ENCODE results near the gene TOX2.

TOX2 gene

GRCh38 chr20:43922614-43923013, 8.0 kb downstream of the TOX2 start:
- H3K27me3 ChIP-seq (replicated peaks in 2 of 5; ENCODE audit: control insufficient read depth in 4 of 5, insufficient read depth in 5 of 5, low read length in 4 of 5) = peaks cover 0 to 78% (median 21%) of the 10 kb centered on the region in 5 experiments
- no peaks in the 10 kb centered on the region for H3K36me3 ChIP-seq (ENCODE audit: control insufficient read depth in 4 of 4, insufficient read depth in 4 of 4, low read length in 3 of 4)
- H3K27ac ChIP-seq (ENCODE audit: insufficient read depth in 1 of 2, low read depth in 1 of 2, low read length in 2 of 2, poor library complexity in 1 of 2, severe bottlenecking in 2 of 2) = no peak overlapping the region
- no peak for DNase-seq
- H3K4me1 ChIP-seq (ENCODE audit: control extremely low read depth in 1 of 4, control insufficient read depth in 4 of 4, insufficient read depth in 4 of 4, low read length in 3 of 4) = no peaks in the 10 kb centered on the region
- ChIA-PET POLR2A (no interaction called here), CTCF (no interaction called here)
- H3K9me3 ChIP-seq (ENCODE audit: control extremely low read depth in 1 of 5, control insufficient read depth in 4 of 5, insufficient read depth in 2 of 5, low read depth in 1 of 5, low read length in 4 of 5) = no peaks in the 10 kb centered on the region
- WGBS (ENCODE audit: insufficient coverage) = 81% methylated on average over 2 of the region's 2 CpGs
- H3K4me3 ChIP-seq (ENCODE audit: control insufficient read depth in 1 of 7, extremely low read depth in 1 of 7, insufficient read depth in 4 of 7, low read depth in 2 of 7, low read length in 6 of 7) = no peak overlapping the region

DNA sequence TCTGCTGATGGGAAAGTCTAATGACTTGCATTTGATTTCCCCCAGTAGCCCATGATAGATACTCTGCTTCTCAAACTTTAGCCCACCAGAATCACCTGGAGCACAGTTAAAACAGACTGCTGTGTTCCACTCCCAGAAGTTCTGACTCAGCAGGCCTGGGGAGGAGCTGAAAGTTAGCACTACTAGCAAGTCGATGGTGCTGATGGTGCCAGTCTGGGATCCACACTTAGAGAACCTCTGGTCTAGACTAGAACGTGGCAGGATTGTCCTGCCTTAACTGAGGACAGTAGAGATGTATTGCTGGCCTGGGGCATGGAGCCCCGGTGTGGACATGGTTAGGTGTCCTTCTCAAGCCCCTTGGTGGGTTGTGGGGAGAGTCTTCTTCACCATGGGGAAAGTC, 8.7 kb downstream of the TOX2 start:
- Histone ChIP-seq H3K27me3 (replicated peaks in 2 of 5; ENCODE audit: control insufficient read depth in 4 of 5, insufficient read depth in 5 of 5, low read length in 4 of 5) (peaks cover 0 to 77% (median 17%) of the 10 kb centered on the region in 5 experiments), H3K4me3 (ENCODE audit: control insufficient read depth in 1 of 7, extremely low read depth in 1 of 7, insufficient read depth in 4 of 7, low read depth in 2 of 7, low read length in 6 of 7) (no peak overlapping the region), H3K27ac (ENCODE audit: insufficient read depth in 1 of 2, low read depth in 1 of 2, low read length in 2 of 2, poor library complexity in 1 of 2, severe bottlenecking in 2 of 2) (no peak overlapping the region), H3K36me3 (ENCODE audit: control insufficient read depth in 4 of 4, insufficient read depth in 4 of 4, low read length in 3 of 4) (no peaks in the 10 kb centered on the region), H3K4me1 (ENCODE audit: control extremely low read depth in 1 of 4, control insufficient read depth in 4 of 4, insufficient read depth in 4 of 4, low read length in 3 of 4) (no peaks in the 10 kb centered on the region), H3K9me3 (ENCODE audit: control extremely low read depth in 1 of 5, control insufficient read depth in 4 of 5, insufficient read depth in 2 of 5, low read depth in 1 of 5, low read length in 4 of 5) (no peaks in the 10 kb centered on the region)
- POLR2A ChIA-PET = no interaction called here
- no peak for DNase-seq
- CTCF ChIA-PET = no interaction called here
- 86% methylated on average over 3 of the region's 3 CpGs for WGBS (ENCODE audit: insufficient coverage)

- no peaks in the 10 kb centered on the region for H3K4me1 ChIP-seq (ENCODE audit: control extremely low read depth in 1 of 4, control insufficient read depth in 4 of 4, insufficient read depth in 4 of 4, low read length in 3 of 4)
- ChIA-PET CTCF (interaction anchor here (0.7 kb wide), 1 partner anchor 13 kb away, joined by 3 read pairs; no protein-coding TSS in a partner anchor), POLR2A (no interaction called here)
Measured at GRCh38 chr20:43923917-43924316, 9.3 kb downstream of the TOX2 start.

DNA sequence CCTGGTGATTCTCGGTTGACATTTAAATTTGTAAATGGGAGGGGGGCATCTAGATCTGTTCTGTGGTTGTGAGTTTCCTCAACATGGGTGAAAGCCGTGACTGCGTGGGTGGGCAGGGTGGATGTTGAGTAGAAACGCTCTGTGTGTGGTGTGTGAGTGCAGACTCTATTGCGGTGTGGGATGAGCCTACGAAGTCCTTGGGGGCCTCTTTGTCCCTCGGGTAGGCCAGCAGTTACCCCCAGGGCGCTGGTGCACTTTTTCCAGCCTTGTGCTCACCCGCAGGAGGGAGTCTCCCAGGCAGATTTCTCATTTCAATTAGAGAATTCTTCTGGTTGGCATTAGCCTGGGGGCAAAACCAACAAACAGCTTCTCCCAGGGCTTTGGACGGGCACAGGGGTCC, 10.6 kb downstream of the TOX2 start:
- Histone ChIP-seq H3K27ac (ENCODE audit: insufficient read depth in 1 of 2, low read depth in 1 of 2, low read length in 2 of 2, poor library complexity in 1 of 2, severe bottlenecking in 2 of 2) (no peak overlapping the region), H3K27me3 (replicated peaks in 2 of 5; ENCODE audit: control insufficient read depth in 4 of 5, insufficient read depth in 5 of 5, low read length in 4 of 5) (peaks cover 0 to 67% (median 16%) of the 10 kb centered on the region in 5 experiments), H3K4me1 (ENCODE audit: control extremely low read depth in 1 of 4, control insufficient read depth in 4 of 4, insufficient read depth in 4 of 4, low read length in 3 of 4) (no peaks in the 10 kb centered on the region), H3K4me3 (ENCODE audit: control insufficient read depth in 1 of 7, extremely low read depth in 1 of 7, insufficient read depth in 4 of 7, low read depth in 2 of 7, low read length in 6 of 7) (no peak overlapping the region), H3K36me3 (ENCODE audit: control insufficient read depth in 4 of 4, insufficient read depth in 4 of 4, low read length in 3 of 4) (no peaks in the 10 kb centered on the region), H3K9me3 (ENCODE audit: control extremely low read depth in 1 of 5, control insufficient read depth in 4 of 5, insufficient read depth in 2 of 5, low read depth in 1 of 5, low read length in 4 of 5) (no peaks in the 10 kb centered on the region)
- WGBS (ENCODE audit: insufficient coverage) = 90% methylated on average over 8 of the region's 10 CpGs
- no peak for DNase-seq
- CTCF ChIA-PET = interaction anchor here (0.5 to 2.1 kb wide), 9 partner anchors 10 to 157 kb away, joined by 3 to 9 read pairs (median 4); no protein-coding TSS in a partner anchor
- POLR2A ChIA-PET = interaction anchor here (0.9 kb wide), 1 partner anchor 13 kb away, joined by 3 read pairs; no protein-coding TSS in a partner anchor

More at GRCh38 chr20:43923917-43924316, 9.3 kb downstream of the TOX2 start:
- peaks cover 0 to 76% (median 17%) of the 10 kb centered on the region in 5 experiments for H3K27me3 ChIP-seq (replicated peaks in 2 of 5; ENCODE audit: control insufficient read depth in 4 of 5, insufficient read depth in 5 of 5, low read length in 4 of 5)
- H3K36me3 ChIP-seq (ENCODE audit: control insufficient read depth in 4 of 4, insufficient read depth in 4 of 4, low read length in 3 of 4) = no peaks in the 10 kb centered on the region
- no peaks in the 10 kb centered on the region for H3K9me3 ChIP-seq (ENCODE audit: control extremely low read depth in 1 of 5, control insufficient read depth in 4 of 5, insufficient read depth in 2 of 5, low read depth in 1 of 5, low read length in 4 of 5)
- DNase-seq = no peak
- H3K27ac ChIP-seq (ENCODE audit: insufficient read depth in 1 of 2, low read depth in 1 of 2, low read length in 2 of 2, poor library complexity in 1 of 2, severe bottlenecking in 2 of 2) = no peak overlapping the region
- WGBS (ENCODE audit: insufficient coverage) = 96% methylated on average over 4 of the region's 4 CpGs
- no peak overlapping the region for H3K4me3 ChIP-seq (ENCODE audit: control insufficient read depth in 1 of 7, extremely low read depth in 1 of 7, insufficient read depth in 4 of 7, low read depth in 2 of 7, low read length in 6 of 7)

DNA sequence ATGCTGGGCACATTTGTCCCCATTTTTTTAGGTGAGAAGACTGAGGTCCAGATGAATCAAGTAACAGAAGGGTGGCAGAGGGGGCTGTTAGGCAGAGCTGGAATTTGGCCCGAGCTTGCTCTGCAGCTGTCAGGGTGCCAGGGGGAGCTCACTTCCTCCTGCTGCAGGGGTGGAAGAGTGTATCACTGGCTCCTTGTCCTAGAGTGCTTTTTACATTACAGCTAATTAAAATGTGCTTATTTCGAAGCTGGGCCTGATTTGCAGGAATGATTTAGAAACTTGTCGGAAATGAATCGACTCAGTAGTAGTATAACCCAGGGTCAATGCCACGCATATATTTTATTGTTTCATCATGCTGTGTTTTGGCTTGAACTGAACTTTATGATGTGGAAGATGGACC, 11.1 kb downstream of the TOX2 start:
- DNase-seq = peak in 2 of 3 donors; percentile 62 to 73
- ChIA-PET POLR2A (interaction anchor here (0.9 kb wide), 1 partner anchor 13 kb away, joined by 3 read pairs; no protein-coding TSS in a partner anchor), CTCF (interaction anchor here (1.0 to 2.1 kb wide), 8 partner anchors 10 to 156 kb away, joined by 3 to 9 read pairs (median 4); no protein-coding TSS in a partner anchor)
- peaks cover 0 to 63% (median 16%) of the 10 kb centered on the region in 5 experiments for H3K27me3 ChIP-seq (replicated peaks in 2 of 5; ENCODE audit: control insufficient read depth in 4 of 5, insufficient read depth in 5 of 5, low read length in 4 of 5)
- no peaks in the 10 kb centered on the region for H3K4me1 ChIP-seq (ENCODE audit: control extremely low read depth in 1 of 4, control insufficient read depth in 4 of 4, insufficient read depth in 4 of 4, low read length in 3 of 4)
- no peak overlapping the region for H3K4me3 ChIP-seq (ENCODE audit: control insufficient read depth in 1 of 7, extremely low read depth in 1 of 7, insufficient read depth in 4 of 7, low read depth in 2 of 7, low read length in 6 of 7)
- H3K36me3 ChIP-seq (ENCODE audit: control insufficient read depth in 4 of 4, insufficient read depth in 4 of 4, low read length in 3 of 4) = no peaks in the 10 kb centered on the region
- H3K9me3 ChIP-seq (ENCODE audit: control extremely low read depth in 1 of 5, control insufficient read depth in 4 of 5, insufficient read depth in 2 of 5, low read depth in 1 of 5, low read length in 4 of 5) = no peaks in the 10 kb centered on the region
- H3K27ac ChIP-seq (ENCODE audit: insufficient read depth in 1 of 2, low read depth in 1 of 2, low read length in 2 of 2, poor library complexity in 1 of 2, severe bottlenecking in 2 of 2) = no peak overlapping the region
- 35% methylated on average over 3 of the region's 5 CpGs for WGBS (ENCODE audit: insufficient coverage)

DNA sequence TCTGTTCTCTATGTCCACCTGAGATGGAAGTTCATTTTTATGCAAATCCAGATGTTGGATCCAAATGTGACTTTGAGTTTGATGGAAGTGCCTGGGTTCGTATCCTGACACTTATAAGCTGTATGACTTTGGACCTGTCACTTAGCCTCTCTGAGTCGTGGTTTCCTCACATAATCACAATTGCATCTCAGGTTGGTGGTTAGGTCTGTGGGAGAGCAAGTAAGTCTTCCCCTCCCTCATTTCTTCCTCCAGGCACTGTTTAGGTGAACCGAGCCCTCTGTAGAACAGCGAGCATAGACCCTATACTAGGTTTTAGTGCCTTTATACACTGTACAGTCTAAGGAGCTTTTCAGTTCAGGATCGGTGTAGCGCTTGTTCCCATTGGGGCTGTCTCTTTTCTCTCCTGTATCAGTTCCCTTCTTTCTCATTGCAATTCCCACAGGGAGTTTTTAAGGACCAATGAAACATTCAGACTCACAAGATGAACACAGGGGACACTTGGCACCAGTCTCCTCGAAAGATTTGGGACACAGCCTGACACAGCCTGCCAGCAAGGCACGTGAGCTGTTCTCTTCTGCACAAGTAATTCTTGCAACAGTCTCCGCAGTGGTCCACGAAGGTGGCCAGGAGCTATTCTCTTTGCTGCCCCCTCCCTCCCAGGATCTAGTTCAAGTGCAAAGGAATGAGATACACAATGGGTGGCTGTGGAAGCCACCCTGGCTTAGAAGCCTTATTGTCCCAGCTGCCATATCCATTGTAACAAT, 11.8 kb downstream of the TOX2 start:
- CTCF ChIA-PET = interaction anchor here (1.0 to 2.1 kb wide), 8 partner anchors 9 to 155 kb away, joined by 3 to 9 read pairs (median 4); no protein-coding TSS in a partner anchor
- no peaks in the 10 kb centered on the region for H3K36me3 ChIP-seq (ENCODE audit: control insufficient read depth in 4 of 4, insufficient read depth in 4 of 4, low read length in 3 of 4)
- peaks cover 0 to 59% (median 12%) of the 10 kb centered on the region in 5 experiments for H3K27me3 ChIP-seq (replicated peaks in 2 of 5; ENCODE audit: control insufficient read depth in 4 of 5, insufficient read depth in 5 of 5, low read length in 4 of 5)
- no peaks in the 10 kb centered on the region for H3K4me1 ChIP-seq (ENCODE audit: control extremely low read depth in 1 of 4, control insufficient read depth in 4 of 4, insufficient read depth in 4 of 4, low read length in 3 of 4)
- POLR2A ChIA-PET = no interaction called here
- no peak overlapping the region for H3K4me3 ChIP-seq (ENCODE audit: control insufficient read depth in 1 of 7, extremely low read depth in 1 of 7, insufficient read depth in 4 of 7, low read depth in 2 of 7, low read length in 6 of 7)
- no peak overlapping the region for H3K27ac ChIP-seq (ENCODE audit: insufficient read depth in 1 of 2, low read depth in 1 of 2, low read length in 2 of 2, poor library complexity in 1 of 2, severe bottlenecking in 2 of 2)
- H3K9me3 ChIP-seq (ENCODE audit: control extremely low read depth in 1 of 5, control insufficient read depth in 4 of 5, insufficient read depth in 2 of 5, low read depth in 1 of 5, low read length in 4 of 5) = no peaks in the 10 kb centered on the region
- 85% methylated on average over 9 of the region's 10 CpGs for WGBS (ENCODE audit: insufficient coverage)
- no peak for DNase-seq

GRCh38 chr20:43931976-43932375, 17.3 kb downstream of the TOX2 start:
- 100% methylated on average over 1 of the region's 2 CpGs for WGBS (ENCODE audit: insufficient coverage)

More at GRCh38 chr20:43931976-43932375, 17.3 kb downstream of the TOX2 start:
- DNase-seq = no peak
- ChIA-PET CTCF (no interaction called here), POLR2A (no interaction called here)
- Histone ChIP-seq H3K36me3 (ENCODE audit: control insufficient read depth in 4 of 4, insufficient read depth in 4 of 4, low read length in 3 of 4) (no peaks in the 10 kb centered on the region), H3K4me3 (ENCODE audit: control insufficient read depth in 1 of 7, extremely low read depth in 1 of 7, insufficient read depth in 4 of 7, low read depth in 2 of 7, low read length in 6 of 7) (no peak overlapping the region), H3K27ac (ENCODE audit: insufficient read depth in 1 of 2, low read depth in 1 of 2, low read length in 2 of 2, poor library complexity in 1 of 2, severe bottlenecking in 2 of 2) (no peak overlapping the region), H3K4me1 (ENCODE audit: control extremely low read depth in 1 of 4, control insufficient read depth in 4 of 4, insufficient read depth in 4 of 4, low read length in 3 of 4) (no peaks in the 10 kb centered on the region), H3K27me3 (replicated peaks in 2 of 5; ENCODE audit: control insufficient read depth in 4 of 5, insufficient read depth in 5 of 5, low read length in 4 of 5) (peaks cover 0 to 36% (median 10%) of the 10 kb centered on the region in 5 experiments), H3K9me3 (ENCODE audit: control extremely low read depth in 1 of 5, control insufficient read depth in 4 of 5, insufficient read depth in 2 of 5, low read depth in 1 of 5, low read length in 4 of 5) (no peaks in the 10 kb centered on the region)

Measured in common myeloid progenitor, CD34-positive (primary cell).